Nephron progenitor cell (in vitro differentiated cells): ENCODE measurements around the gene GALNT16.
A peak's percentile ranks its signal among the peaks of the same experiment; 100 is the strongest.

ENCODE experiments used
- DNase-seq: peaks from one replicate; pipeline ENCODE4 v3.0.0; 2021
- H3K27ac Mint-ChIP-seq: 2 replicates; pipeline ENCODE4 v1.8.0; 2021; ENCODE audit warnings: mild to moderate bottlenecking, moderate library complexity, mixed read lengths
- H3K27me3 Mint-ChIP-seq: 2 replicates; pipeline ENCODE4 v1.8.0; 2021; ENCODE audit warnings: mild to moderate bottlenecking, low read depth, mixed read lengths; ENCODE audit not compliant: poor library complexity
- H3K36me3 Mint-ChIP-seq: 2 replicates; pipeline ENCODE4 v1.8.0; 2021; ENCODE audit warnings: low read depth, mixed read lengths
- H3K4me1 Mint-ChIP-seq: 2 replicates; pipeline ENCODE4 v1.8.0; 2021; ENCODE audit warnings: mixed read lengths
- H3K4me3 Mint-ChIP-seq: 2 replicates; pipeline ENCODE4 v1.8.0; 2021; ENCODE audit warnings: mild to moderate bottlenecking, moderate library complexity, mixed read lengths
- H3K9me3 Mint-ChIP-seq: 2 replicates; pipeline ENCODE4 v1.8.0; 2021; ENCODE audit warnings: mild to moderate bottlenecking, moderate library complexity, mixed read lengths
- CTCF ChIP-seq: fragments of 200-600 bp; sonication (generic); IDR thresholded peaks from 2 replicates; pipeline ENCODE4 v1.5.0; 2021; ENCODE audit warnings: antibody characterized with exemption

GALNT16 gene

DNA sequence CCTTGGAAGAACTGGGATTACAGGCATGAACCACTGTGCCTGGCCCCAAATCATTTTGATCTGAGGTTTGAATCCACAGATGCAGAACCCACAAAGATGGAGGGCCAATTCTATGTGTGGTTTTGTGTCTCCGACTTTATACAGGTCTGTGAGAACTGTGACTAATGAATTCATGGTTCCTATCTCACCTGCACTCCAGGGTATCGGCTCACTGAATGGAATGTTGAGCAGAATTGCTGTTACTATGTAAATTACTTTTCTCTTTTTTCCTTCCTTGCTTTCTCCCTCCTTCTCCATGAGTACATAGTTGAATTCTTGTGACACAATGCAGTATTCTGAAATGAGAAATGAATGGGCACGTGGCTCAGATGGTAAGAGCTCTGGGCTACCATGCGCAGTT lies 21.1 kb upstream of the GALNT16 start:
- H3K9me3 Mint-ChIP-seq: no peaks in the 10 kb centered on the region
- H3K4me1 Mint-ChIP-seq: peaks cover 10% of the 10 kb centered on the region
- TF ChIP-seq CTCF: no peak
- H3K4me3 Mint-ChIP-seq: no peak overlapping the region
- H3K27me3 Mint-ChIP-seq: peaks cover 3% of the 10 kb centered on the region
- peaks cover 18% of the 10 kb centered on the region for H3K36me3 Mint-ChIP-seq
- DNase-seq: no peak
- H3K27ac Mint-ChIP-seq: no peak overlapping the region

GRCh38 chr14:69240527-69241173 lies 19.3 kb upstream of the GALNT16 start:
- Mint-ChIP-seq H3K27me3 (peaks cover 3% of the 10 kb centered on the region), H3K4me3 (no peak overlapping the region), H3K9me3 (no peaks in the 10 kb centered on the region), H3K27ac (no peak overlapping the region), H3K36me3 (peaks cover 16% of the 10 kb centered on the region), H3K4me1 (peaks cover 10% of the 10 kb centered on the region)
- no peak for DNase-seq
- no peak for TF ChIP-seq CTCF

GRCh38 chr14:69241577-69241976 lies 18.4 kb upstream of the GALNT16 start:
- peaks cover 14% of the 10 kb centered on the region for H3K36me3 Mint-ChIP-seq

DNA sequence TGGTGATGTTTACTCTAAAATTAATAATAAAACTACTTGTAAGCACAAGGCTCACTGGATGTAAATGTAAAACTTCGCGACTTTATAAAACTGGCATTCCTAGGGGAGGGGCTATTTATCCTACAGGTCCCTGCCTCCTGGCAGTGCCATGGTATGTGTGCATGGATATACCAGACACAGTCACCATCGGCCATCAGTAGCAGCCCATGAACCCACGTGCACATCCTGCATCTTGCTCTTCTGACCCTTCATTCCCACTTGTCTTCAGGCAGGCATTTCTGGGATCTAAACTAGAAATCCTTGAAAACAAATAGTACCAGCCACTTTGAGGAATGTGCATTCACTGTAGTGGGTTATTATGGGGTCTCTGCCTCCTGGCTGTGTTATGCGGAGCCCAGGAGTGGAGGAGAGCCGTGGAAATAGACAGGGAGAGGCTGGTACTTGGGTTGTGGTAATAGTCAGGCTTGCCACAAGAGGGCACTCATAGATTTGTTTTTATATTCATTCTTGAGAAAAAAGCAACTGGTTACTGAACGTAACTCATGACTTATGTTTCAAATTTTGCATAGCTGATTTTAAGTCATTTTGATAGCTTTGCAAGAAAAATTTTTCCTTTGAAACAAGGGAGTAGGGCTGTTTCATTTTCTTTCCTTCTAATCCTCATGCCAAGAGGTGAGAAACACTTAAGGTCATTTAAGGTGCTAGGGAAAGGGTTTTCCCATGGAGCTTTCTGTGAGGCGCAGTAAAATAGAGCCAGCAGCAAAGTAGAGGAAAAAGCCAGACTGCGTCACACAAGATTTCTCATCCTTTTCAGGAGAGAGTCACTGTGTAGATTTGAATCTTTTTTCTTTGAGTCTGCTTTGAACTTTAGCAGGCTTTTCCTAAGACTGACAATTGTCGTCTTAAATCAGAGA lies 17.4 kb upstream of the GALNT16 start:
- Mint-ChIP-seq H3K4me3 (no peak overlapping the region), H3K27me3 (peaks cover 9% of the 10 kb centered on the region), H3K36me3 (peaks cover 7% of the 10 kb centered on the region), H3K4me1 (peaks cover 16% of the 10 kb centered on the region), H3K27ac (no peak overlapping the region), H3K9me3 (no peaks in the 10 kb centered on the region)
- DNase-seq: peak; percentile 64
- TF ChIP-seq CTCF: peak; percentile 84

More at GRCh38 chr14:69241577-69241976, 18.4 kb upstream of the GALNT16 start:
- no peak overlapping the region for H3K27ac Mint-ChIP-seq
- H3K9me3 Mint-ChIP-seq: no peaks in the 10 kb centered on the region
- H3K4me1 Mint-ChIP-seq: peaks cover 16% of the 10 kb centered on the region
- no peak for TF ChIP-seq CTCF
- no peak overlapping the region for H3K4me3 Mint-ChIP-seq
- peaks cover 3% of the 10 kb centered on the region for H3K27me3 Mint-ChIP-seq
- DNase-seq: no peak

DNA sequence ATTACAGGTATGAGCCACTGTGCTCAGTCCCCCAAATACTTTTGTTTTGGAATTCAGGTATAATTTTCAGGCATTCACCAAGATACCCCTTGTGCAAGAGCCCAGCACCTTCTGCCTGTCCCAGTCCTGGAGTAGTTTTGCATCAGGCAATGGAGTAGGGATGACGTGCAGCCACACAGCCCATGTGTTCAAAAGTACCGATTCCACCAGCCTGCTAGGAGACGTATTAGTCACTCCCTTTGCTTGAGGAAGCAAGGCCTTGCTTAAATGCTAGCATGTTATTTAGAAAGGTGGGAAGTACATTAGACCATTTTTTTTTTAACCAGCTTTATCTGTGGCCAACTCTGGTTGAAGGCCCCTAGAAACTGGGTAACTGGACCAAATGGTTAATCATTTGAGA lies 15.0 kb upstream of the GALNT16 start:
- Mint-ChIP-seq H3K27me3 (peaks cover 15% of the 10 kb centered on the region), H3K4me1 (peaks cover 16% of the 10 kb centered on the region), H3K36me3 (peaks cover 3% of the 10 kb centered on the region), H3K4me3 (no peak overlapping the region), H3K9me3 (no peaks in the 10 kb centered on the region), H3K27ac (no peak overlapping the region)
- DNase-seq: no peak
- TF ChIP-seq CTCF: no peak
